ENCODE measurements around the gene AMY1B. TPM values are rescaled to one million over a fixed set of nuclear protein-coding genes. Genes with fewer than 3 reads are reported as not detected.
"Not testable (repeated sequence)": the region's sequence is repeated elsewhere in the genome, so short reads cannot be mapped to it uniquely, and the experiment has no call there.

Gene AMY1B
- polyA plus RNA-seq (2013, experiment 1 of 2) = not detected
- not detected for polyA plus RNA-seq (2013, experiment 2 of 2)

DNA sequence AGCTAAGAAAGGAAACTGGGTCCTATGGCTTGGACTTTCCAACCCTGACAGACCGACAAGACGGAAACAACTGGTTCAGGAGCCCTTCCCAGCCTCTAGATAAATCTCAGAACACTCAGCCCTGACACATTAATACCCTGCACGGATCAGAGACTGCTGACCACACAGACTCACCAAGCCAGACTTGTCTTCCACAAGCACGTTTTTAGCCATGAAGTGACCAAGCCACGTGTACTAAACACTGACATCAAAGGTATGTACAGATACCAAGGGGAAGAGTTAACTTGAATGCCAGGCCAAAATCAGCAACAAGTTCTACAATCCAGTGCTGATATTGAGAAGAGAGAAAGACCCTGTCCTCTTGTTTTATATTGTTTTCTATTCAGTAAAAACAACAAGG lies at the start of gene AMY1B:
AMY1B (minus strand) TSS at position 101 of the 400 bp plus-strand sequence. CDS start 571 bp downstream, outside the sequence.
- H2BK15ac ChIP-seq (replicated peaks; ENCODE audit: low read depth); H3K4me3 ChIP-seq (ENCODE audit: low read length); H3K56ac ChIP-seq (ENCODE audit: low read length); H3K23ac ChIP-seq (ENCODE audit: low read length); H3K27ac ChIP-seq (ENCODE audit: low read depth, low read length); H2BK5ac ChIP-seq (ENCODE audit: low read length); H3K9ac ChIP-seq (ENCODE audit: low read length); H3K79me1 ChIP-seq (ENCODE audit: low read length); H3K4ac ChIP-seq (ENCODE audit: low read depth, low read length); H3K27me3 ChIP-seq (ENCODE audit: insufficient read depth, low read length, poor library complexity); H4K5ac ChIP-seq (ENCODE audit: low read length); H4K8ac ChIP-seq (ENCODE audit: low read depth, low read length); H3K18ac ChIP-seq (ENCODE audit: low read length); H3K36me3 ChIP-seq (ENCODE audit: control insufficient read depth, insufficient read depth, low read length); H3K4me1 ChIP-seq (ENCODE audit: control insufficient read depth, low read depth, low read length); H2AK5ac ChIP-seq (ENCODE audit: low read length); H2BK120ac ChIP-seq (ENCODE audit: low read depth, low read length); H3K79me2 ChIP-seq (ENCODE audit: control insufficient read depth, insufficient read depth, low read length); H3K4me2 ChIP-seq (ENCODE audit: low read length); DNase-seq: not testable (repeated sequence)
- WGBS (ENCODE audit: extremely low coverage, insufficient coverage, low lambda C conversion rate) = no CpG with 5 or more reads among the region's 5 CpGs

DNA sequence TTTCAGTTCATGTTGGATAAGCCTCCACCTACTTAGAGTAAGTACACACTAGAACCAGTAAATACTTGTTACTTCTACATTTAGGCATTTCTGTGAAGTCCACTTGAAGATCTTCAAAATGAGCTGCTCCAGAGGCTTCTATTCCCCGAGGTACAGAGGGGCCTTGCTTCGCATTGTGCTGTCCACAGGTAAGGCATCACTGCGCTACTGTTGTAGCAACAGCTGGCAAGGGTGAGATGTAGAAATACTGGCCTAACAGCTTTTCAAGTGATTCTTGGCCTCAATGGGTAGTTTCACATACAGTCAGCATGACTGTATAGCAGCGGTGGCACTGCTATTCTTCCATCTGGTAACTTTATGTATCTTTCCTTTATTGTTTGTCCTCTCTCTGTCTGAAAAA lies 49.0 kb upstream of the AMY1B start:
- not testable (repeated sequence) for H2BK15ac ChIP-seq (replicated peaks; ENCODE audit: low read depth); H3K4me3 ChIP-seq (ENCODE audit: low read length); H3K4ac ChIP-seq (ENCODE audit: low read depth, low read length); H4K5ac ChIP-seq (ENCODE audit: low read length); H2AK5ac ChIP-seq (ENCODE audit: low read length); H2BK5ac ChIP-seq (ENCODE audit: low read length); H3K9ac ChIP-seq (ENCODE audit: low read length); H3K23ac ChIP-seq (ENCODE audit: low read length); H3K36me3 ChIP-seq (ENCODE audit: control insufficient read depth, insufficient read depth, low read length); H3K27me3 ChIP-seq (ENCODE audit: insufficient read depth, low read length, poor library complexity); H3K18ac ChIP-seq (ENCODE audit: low read length); H2BK120ac ChIP-seq (ENCODE audit: low read depth, low read length); H3K79me1 ChIP-seq (ENCODE audit: low read length); H4K8ac ChIP-seq (ENCODE audit: low read depth, low read length); H3K79me2 ChIP-seq (ENCODE audit: control insufficient read depth, insufficient read depth, low read length); H3K4me2 ChIP-seq (ENCODE audit: low read length); H3K4me1 ChIP-seq (ENCODE audit: control insufficient read depth, low read depth, low read length); DNase-seq; H3K27ac ChIP-seq (ENCODE audit: low read depth, low read length); H3K56ac ChIP-seq (ENCODE audit: low read length)
- no CpG with 5 or more reads among the region's 4 CpGs for WGBS (ENCODE audit: extremely low coverage, insufficient coverage, low lambda C conversion rate)

DNA sequence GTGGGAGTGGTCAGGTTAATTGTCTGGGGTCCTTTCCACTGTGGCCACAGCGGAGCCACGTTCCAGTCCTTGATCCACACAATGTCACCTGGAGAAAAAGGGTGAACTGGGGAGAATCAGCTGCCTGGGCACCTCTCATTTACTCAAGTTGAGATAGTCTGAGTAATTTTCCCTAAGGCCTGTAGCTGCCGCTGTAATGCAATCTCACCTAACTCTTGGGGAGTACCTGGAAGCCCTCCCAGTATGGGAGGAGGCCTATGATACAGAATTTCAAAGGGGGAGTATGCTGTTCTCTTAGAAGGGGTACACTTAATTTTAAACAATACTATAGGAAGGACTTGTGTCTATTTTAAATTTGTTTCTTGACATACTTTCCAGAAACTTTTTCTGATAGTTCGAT lies 48.4 kb upstream of the AMY1B start:
- not testable (repeated sequence) for H3K23ac ChIP-seq (ENCODE audit: low read length); H3K56ac ChIP-seq (ENCODE audit: low read length); H3K79me1 ChIP-seq (ENCODE audit: low read length); H4K5ac ChIP-seq (ENCODE audit: low read length); H4K8ac ChIP-seq (ENCODE audit: low read depth, low read length); H3K9ac ChIP-seq (ENCODE audit: low read length); H3K79me2 ChIP-seq (ENCODE audit: control insufficient read depth, insufficient read depth, low read length); H3K4me3 ChIP-seq (ENCODE audit: low read length); H2AK5ac ChIP-seq (ENCODE audit: low read length); H3K4me2 ChIP-seq (ENCODE audit: low read length); H2BK5ac ChIP-seq (ENCODE audit: low read length); H2BK15ac ChIP-seq (replicated peaks; ENCODE audit: low read depth); H2BK120ac ChIP-seq (ENCODE audit: low read depth, low read length); H3K36me3 ChIP-seq (ENCODE audit: control insufficient read depth, insufficient read depth, low read length); H3K18ac ChIP-seq (ENCODE audit: low read length); H3K27ac ChIP-seq (ENCODE audit: low read depth, low read length); H3K4me1 ChIP-seq (ENCODE audit: control insufficient read depth, low read depth, low read length); H3K27me3 ChIP-seq (ENCODE audit: insufficient read depth, low read length, poor library complexity); DNase-seq; H3K4ac ChIP-seq (ENCODE audit: low read depth, low read length)
- WGBS (ENCODE audit: extremely low coverage, insufficient coverage, low lambda C conversion rate) = no CpG with 5 or more reads among the region's 4 CpGs

DNA sequence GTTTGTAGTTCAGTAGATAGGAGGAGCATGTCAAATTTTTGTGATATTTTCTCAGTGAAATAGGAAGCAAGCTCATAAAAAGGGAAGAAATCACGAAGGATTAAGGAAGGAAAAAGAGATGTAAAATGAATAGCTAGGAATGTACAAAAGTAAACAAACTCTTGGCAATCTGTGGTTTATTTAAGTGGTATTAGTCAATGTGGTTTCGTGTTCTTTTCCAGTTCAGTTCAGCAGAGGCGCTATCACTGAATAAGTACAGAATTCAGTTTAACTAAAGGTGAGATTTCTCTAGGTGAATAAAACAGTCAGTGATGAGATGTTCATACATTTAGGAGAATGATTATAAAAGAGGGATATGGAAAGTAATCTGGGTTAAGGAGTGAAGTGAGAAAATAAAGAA lies 42.0 kb upstream of the AMY1B start:
- not testable (repeated sequence) for H2BK120ac ChIP-seq (ENCODE audit: low read depth, low read length); H2BK5ac ChIP-seq (ENCODE audit: low read length); H2BK15ac ChIP-seq (replicated peaks; ENCODE audit: low read depth); H3K36me3 ChIP-seq (ENCODE audit: control insufficient read depth, insufficient read depth, low read length); H3K4me3 ChIP-seq (ENCODE audit: low read length); H4K5ac ChIP-seq (ENCODE audit: low read length); DNase-seq; H2AK5ac ChIP-seq (ENCODE audit: low read length); H3K56ac ChIP-seq (ENCODE audit: low read length); H3K18ac ChIP-seq (ENCODE audit: low read length); H3K4me1 ChIP-seq (ENCODE audit: control insufficient read depth, low read depth, low read length); H4K8ac ChIP-seq (ENCODE audit: low read depth, low read length); H3K79me2 ChIP-seq (ENCODE audit: control insufficient read depth, insufficient read depth, low read length); H3K4ac ChIP-seq (ENCODE audit: low read depth, low read length); H3K27ac ChIP-seq (ENCODE audit: low read depth, low read length); H3K79me1 ChIP-seq (ENCODE audit: low read length); H3K27me3 ChIP-seq (ENCODE audit: insufficient read depth, low read length, poor library complexity); H3K4me2 ChIP-seq (ENCODE audit: low read length); H3K23ac ChIP-seq (ENCODE audit: low read length); H3K9ac ChIP-seq (ENCODE audit: low read length)
- WGBS (ENCODE audit: extremely low coverage, insufficient coverage, low lambda C conversion rate) = no CpG with 5 or more reads among the region's 3 CpGs

DNA sequence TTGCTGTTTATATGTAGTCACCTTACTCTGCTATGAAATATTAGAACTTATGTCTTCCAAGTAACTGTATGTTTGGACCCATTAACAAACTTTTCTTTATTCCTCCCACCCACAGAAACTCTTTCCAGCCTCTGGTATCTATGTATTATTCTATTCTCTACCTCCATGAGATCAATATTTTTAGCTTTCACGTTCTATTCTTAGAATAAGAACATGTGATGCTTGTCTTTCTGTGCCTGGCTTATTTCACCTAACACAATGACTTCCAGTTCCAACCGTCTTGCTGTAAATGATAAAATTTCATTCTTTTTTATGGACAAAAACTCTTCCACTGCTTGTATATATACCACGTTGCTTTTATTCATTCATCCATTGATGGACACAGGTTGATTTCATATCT lies 39.3 kb upstream of the AMY1B start:
- H3K4me3 ChIP-seq (ENCODE audit: low read length); H3K4me2 ChIP-seq (ENCODE audit: low read length); H3K4ac ChIP-seq (ENCODE audit: low read depth, low read length); H3K79me2 ChIP-seq (ENCODE audit: control insufficient read depth, insufficient read depth, low read length); H3K56ac ChIP-seq (ENCODE audit: low read length); H2BK5ac ChIP-seq (ENCODE audit: low read length); H4K5ac ChIP-seq (ENCODE audit: low read length); DNase-seq; H3K27me3 ChIP-seq (ENCODE audit: insufficient read depth, low read length, poor library complexity); H3K36me3 ChIP-seq (ENCODE audit: control insufficient read depth, insufficient read depth, low read length); H3K79me1 ChIP-seq (ENCODE audit: low read length); H2AK5ac ChIP-seq (ENCODE audit: low read length); H3K9ac ChIP-seq (ENCODE audit: low read length); H4K8ac ChIP-seq (ENCODE audit: low read depth, low read length); H3K4me1 ChIP-seq (ENCODE audit: control insufficient read depth, low read depth, low read length); H2BK120ac ChIP-seq (ENCODE audit: low read depth, low read length); H3K18ac ChIP-seq (ENCODE audit: low read length); H2BK15ac ChIP-seq (replicated peaks; ENCODE audit: low read depth); H3K23ac ChIP-seq (ENCODE audit: low read length); H3K27ac ChIP-seq (ENCODE audit: low read depth, low read length): not testable (repeated sequence)
- no CpG with 5 or more reads among the region's 3 CpGs for WGBS (ENCODE audit: extremely low coverage, insufficient coverage, low lambda C conversion rate)

DNA sequence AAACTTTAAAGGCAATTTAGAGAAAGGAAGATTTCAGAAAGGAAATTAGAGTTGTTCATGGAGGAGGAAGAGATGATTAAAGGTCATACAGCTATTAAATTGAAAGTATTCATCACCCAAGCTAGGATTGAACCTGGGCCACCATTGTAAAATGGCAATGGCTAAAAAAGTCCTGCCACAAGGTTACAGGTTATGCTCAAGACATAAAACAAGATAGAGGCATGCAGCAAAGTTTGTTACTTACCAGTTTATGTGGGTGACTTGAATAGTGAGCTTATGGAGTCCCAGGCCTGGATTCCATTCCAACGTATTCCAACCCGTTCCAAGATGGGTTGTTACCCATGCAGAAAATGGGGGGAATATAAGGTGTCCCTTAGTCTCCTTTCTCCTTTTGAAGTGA lies 25.5 kb upstream of the AMY1B start:
- H3K79me2 ChIP-seq (ENCODE audit: control insufficient read depth, insufficient read depth, low read length); H3K27ac ChIP-seq (ENCODE audit: low read depth, low read length); H2BK15ac ChIP-seq (replicated peaks; ENCODE audit: low read depth); H3K18ac ChIP-seq (ENCODE audit: low read length); H3K4me2 ChIP-seq (ENCODE audit: low read length); H2BK5ac ChIP-seq (ENCODE audit: low read length); H2BK120ac ChIP-seq (ENCODE audit: low read depth, low read length); H3K36me3 ChIP-seq (ENCODE audit: control insufficient read depth, insufficient read depth, low read length); H3K9ac ChIP-seq (ENCODE audit: low read length); DNase-seq; H3K4ac ChIP-seq (ENCODE audit: low read depth, low read length); H3K4me3 ChIP-seq (ENCODE audit: low read length); H3K23ac ChIP-seq (ENCODE audit: low read length); H2AK5ac ChIP-seq (ENCODE audit: low read length); H4K5ac ChIP-seq (ENCODE audit: low read length); H3K27me3 ChIP-seq (ENCODE audit: insufficient read depth, low read length, poor library complexity); H3K79me1 ChIP-seq (ENCODE audit: low read length); H4K8ac ChIP-seq (ENCODE audit: low read depth, low read length); H3K4me1 ChIP-seq (ENCODE audit: control insufficient read depth, low read depth, low read length); H3K56ac ChIP-seq (ENCODE audit: low read length): not testable (repeated sequence)
- no CpG with 5 or more reads among the region's 2 CpGs for WGBS (ENCODE audit: extremely low coverage, insufficient coverage, low lambda C conversion rate)
